Stimulated activated CD4-positive, alpha-beta T cell treated with anti-CD3 and anti-CD28 coated beads, Interleukin-4, amount 100 ng/mL, for 24 hours (primary cell): ENCODE results near the gene TMCC1.
"Not testable (repeated sequence)": the region's sequence is repeated elsewhere in the genome, so short reads cannot be mapped to it uniquely, and the experiment has no call there.

Source experiments
- DNase-seq: peaks from one replicate; pipeline ENCODE4 v3.0.0-alpha.2; 2020

The TMCC1 gene

DNA sequence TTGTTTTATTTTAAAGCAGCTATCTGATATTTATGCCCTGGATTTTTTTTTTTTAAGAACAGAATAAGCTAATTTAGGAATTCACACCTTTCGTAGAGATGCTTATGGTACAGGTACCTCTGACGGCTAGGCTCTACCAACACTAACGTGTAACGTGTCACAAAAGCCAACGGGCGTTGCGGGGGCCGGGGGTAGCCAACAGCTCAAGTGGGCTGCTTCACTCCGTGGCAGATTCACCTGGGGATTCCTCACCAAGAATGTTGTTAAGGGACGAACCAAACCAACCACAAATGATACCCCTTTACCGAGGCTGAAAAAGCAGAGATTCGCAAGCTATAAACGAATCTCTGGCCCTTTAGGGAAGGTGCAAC, 1.0 kb downstream of the TMCC1 start:
- peak; percentile 14 for DNase-seq

GRCh38 chr3:129890891-129891290, 2.6 kb downstream of the TMCC1 start:
- no peak for DNase-seq

GRCh38 chr3:129890125-129890524, 3.4 kb downstream of the TMCC1 start:
- DNase-seq = no peak

GRCh38 chr3:129888771-129889170, 4.7 kb downstream of the TMCC1 start:
- no peak for DNase-seq

GRCh38 chr3:129881261-129881660, 12.2 kb downstream of the TMCC1 start:
- DNase-seq = no peak

DNA sequence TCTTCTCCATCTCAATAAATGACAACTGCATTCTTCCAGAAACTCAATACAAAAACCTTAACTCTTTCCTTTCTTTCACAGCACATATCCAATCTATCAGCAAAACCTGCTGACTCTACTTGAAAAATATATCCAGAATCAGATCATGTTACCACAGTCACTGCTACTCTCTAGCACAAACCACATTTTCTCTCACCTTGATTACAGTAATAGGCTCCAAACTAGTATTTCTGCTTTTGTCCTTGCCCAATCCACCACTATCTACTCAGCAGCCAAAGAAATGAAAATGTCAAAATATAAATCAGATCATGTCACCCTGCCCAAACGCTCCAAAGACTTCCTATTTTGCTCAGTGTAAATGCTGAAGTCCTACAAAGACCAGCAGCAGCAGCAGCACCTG, 15.2 kb downstream of the TMCC1 start:
- no peak for DNase-seq

- DNase-seq = not testable (repeated sequence)
These were observed 19.0 kb downstream of the TMCC1 start for GRCh38 chr3:129874479-129874878.

DNA sequence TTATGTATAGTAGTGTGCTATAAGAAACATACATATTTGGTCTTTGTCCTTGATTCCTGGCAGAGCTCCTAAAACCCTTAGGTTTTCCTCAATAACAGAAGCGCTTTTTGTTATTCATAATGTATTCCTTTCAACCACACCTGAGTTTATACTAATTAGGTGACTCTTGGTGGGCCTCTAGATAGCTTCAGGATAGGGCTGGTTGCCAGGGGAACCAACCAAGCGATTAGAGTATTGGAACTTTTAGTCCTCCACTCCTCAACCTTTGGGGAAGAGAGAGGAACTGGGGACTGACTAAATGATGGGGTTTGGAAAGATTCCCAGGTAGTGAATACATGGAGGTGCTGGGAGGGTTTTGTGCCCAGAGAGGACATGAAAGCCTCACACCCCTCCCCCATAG, 24.6 kb downstream of the TMCC1 start:
- DNase-seq = no peak

DNA sequence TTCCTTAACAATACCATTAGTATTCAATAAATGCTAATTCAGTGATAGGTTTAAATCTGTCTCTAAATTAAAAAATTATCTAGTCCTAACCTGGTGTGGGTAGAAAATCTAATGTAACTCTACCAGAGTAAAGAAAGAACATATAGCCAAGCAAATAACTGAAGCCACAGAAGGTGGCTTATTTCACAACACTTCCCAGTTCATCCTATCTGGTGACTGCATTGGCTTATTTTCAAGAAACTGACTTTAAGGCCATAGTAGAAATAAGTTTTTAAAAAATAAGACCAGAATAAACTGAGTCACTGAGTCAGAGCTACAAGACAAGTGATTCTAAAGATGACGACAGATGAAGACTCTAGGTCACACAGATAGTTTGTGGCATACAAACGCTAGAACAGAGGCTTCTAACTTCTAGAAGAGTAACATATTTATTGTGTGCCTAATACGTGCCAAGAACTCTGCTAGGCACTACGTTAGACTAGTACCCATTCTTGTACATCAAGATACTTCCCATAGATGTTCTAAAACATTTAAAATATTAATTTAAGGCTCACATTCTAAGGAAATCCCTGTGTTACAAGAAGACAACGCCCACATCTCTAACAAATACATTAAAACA, 25.9 kb downstream of the TMCC1 start:
- DNase-seq = no peak

DNA sequence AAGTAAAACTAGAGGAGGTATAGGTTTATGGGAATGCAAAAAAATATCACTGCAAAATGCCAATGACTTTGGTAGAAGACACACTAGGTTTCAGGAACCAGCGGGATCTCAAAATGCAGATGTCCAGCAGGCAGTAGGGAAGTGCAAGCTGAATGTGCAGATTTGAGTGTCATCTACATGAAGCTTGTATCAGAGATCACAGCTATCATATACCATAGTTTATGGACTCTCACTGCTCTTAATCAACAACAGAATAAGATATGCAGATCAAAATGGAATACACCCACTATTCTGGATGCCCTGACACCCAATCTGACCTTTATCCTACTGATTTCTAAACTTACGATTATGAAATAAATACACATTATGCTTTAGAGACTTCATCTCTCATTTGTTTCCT, 27.7 kb downstream of the TMCC1 start:
- DNase-seq = no peak

- no peak for DNase-seq
These were observed 29.0 kb downstream of the TMCC1 start for GRCh38 chr3:129864519-129864918.

- no peak for DNase-seq
These were observed 34.2 kb downstream of the TMCC1 start for GRCh38 chr3:129859272-129859671.

DNA sequence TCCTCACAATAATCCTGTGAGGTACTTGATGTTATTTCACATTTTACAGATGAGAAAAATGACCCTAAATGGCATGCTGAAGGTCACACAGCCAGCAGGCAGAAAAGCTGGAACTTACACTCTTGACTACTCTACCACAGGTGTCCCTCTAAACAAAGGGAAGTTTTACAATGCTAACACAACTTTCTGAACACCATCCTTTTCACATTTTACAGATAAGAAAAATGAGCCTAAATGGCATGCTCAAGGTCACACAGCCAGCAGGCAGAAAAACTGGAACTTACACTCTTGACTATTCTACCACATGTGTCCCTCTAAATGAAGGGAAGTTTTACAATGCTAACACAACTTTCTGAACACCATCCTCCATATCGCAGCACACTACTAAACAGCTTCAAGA, 35.6 kb downstream of the TMCC1 start:
- DNase-seq = no peak

- DNase-seq = not testable (repeated sequence)
These were observed 36.7 kb downstream of the TMCC1 start for GRCh38 chr3:129856790-129857189.

DNA sequence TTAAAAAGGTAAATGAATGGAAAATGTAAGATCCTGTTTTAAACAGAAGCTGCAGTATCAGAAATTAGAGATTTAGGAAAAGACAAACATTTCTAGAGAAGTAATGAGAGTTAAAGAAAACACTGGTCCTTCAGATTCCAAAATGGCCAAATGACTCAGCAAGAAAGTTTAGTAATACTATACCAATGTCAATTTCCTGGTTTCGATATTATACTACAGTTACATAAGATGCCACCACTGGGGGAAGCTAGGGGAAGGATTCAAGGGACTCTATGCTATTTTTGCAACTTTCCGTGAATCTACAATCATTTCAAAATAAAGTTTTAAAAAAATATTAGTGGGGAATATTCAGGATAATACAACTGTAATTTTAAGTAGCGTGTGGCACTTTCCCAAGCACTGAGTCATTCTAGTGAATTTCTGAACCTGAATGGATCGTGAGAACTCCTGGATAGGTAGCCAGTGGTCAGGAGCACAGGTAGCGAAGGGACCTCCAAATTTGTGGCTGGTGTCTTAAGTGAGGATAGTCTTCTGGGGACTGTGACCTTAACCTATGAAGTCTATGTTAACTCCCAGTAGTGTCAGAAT, 37.6 kb downstream of the TMCC1 start:
- no peak for DNase-seq

DNA sequence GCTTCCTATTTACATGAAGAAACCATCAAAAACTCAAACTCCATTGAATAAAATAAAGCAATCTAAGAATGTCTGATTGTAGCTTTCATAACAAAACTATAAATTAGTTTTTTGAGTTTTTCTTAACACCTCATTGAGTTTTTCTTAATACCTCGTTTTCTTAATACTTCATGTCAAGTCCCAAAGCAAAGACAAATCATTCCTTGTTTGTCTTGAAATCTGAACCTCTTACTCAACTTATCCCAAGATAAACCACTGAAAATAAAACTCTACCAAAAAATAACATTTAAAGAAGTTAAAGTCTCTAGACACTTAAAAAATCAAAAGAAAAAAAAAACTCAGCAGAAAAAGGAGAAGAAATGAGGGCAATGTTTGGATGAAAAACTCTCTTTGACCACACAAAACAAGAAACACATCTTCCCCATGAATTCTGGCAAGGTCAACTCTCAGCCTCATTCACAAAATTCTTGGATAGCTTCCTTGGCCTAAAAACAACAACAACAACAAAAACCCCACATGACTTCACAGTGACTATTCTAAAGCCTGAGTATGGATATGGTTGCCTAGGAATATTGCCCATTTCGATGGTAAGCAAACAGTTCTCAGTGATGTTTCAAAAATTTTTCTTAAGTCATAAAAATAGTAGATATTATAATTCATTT, 38.2 kb downstream of the TMCC1 start:
- no peak for DNase-seq

- DNase-seq = no peak
These were observed 39.1 kb downstream of the TMCC1 start for GRCh38 chr3:129854460-129854859.

- no peak for DNase-seq
These were observed 47.6 kb downstream of the TMCC1 start for GRCh38 chr3:129845956-129846355.

DNA sequence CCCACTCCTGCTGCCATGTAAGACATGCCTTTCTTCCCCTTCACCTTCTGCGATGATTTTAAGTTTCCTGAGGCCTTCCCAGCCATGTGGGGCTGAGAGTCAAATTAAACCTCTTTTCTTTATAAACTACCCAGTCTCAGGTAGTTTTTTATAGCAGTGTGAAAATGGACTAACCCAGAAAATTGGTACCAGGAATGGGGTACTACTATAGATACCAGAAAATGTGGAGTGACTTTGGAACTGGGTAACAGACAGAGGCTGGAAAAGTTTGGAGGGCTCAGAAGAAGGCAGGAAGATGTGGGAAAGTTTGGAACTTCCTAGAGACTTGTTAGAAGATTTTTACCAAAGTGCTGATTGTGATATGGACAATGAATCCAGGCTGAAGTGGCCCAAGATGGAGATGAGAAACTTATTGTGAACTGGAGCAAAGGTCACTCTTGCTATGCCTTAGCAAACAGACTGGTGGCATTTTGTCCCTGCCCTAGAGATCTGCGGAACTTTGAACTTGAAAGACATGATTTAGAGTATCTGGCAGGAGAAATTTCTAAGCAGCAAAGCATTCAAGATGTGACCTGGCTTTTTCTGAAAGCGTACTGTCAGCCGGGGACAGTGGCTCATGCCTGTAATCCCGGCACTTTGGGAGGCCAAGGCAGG, 52.7 kb downstream of the TMCC1 start:
- DNase-seq = no peak

GRCh38 chr3:129838086-129838485, 55.4 kb downstream of the TMCC1 start:
- DNase-seq = no peak

DNA sequence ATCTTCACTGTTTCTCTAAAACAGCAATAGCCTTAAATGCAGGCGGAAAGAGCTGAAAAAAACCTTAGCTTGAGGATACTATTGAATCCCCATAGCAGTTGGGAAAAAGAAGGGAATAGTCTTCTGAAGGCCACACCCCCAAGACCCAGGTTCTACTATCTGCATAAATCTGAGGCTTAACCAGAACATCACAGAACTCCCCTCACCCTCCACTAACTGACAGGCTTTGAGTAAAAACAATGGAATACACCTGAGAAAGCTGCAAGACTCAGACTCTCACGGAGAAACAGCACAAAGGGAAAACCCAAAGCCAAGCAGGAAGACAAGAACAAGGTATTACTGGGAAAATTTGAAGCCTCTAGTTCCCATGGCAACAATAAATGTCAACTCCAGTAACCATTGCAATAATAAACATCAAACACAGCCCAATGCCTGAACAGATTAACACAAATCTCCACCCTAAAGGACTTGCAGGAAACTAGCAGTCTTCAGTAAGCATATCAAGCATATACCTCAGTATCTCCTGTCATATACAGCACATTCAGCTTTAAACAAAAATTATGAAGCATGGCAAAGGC, 56.4 kb downstream of the TMCC1 start:
- no peak for DNase-seq

DNA sequence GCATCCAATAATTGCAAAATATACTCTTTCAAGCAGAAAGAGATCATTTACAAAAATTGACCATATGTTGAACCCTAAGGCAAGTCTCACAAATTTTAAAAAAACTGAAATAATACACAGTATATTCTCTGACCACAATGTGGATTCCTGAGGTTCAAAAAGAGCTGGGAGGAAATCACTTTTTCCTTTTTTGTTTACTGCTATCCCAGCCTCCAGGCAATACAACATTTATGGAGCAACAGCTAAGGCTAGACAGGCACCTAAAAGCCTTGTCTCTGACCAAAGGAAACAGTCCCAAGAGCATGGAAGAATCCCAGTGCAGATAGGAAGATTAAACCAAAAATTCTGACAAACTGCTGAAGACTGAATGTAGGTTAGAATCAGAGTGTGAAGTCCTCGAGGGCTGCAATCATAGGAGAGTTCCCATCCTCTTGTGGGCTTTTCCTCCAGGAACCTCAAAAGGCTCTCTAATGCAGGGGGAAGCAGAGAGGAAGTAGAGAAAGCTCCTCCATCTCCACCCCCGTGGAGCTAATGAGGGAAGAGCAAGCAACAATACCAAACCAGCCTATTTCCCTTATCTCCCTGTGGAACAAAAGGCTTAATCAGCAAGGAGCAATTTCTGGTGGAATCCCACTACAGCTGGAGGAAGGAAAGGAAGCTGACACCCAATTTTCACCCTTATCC, 57.0 kb downstream of the TMCC1 start:
- DNase-seq = no peak

DNA sequence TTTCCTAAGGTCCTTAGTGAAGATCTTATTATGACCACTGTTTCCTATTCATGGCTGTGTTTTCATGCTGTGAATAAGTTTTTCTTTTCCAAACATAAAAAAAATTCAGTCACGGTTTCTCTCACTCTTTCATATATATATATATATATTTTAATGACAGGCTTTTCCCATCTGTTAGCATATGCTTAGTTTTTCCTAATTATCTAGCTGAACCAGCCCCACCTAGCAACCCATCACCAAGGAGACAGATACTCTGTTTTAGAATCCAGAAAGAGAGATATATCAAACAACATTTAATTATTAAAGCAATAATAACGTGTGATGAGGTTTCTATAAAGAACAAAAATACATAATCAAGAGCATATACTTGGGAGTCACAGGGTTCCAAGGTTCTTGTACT, 58.3 kb downstream of the TMCC1 start:
- DNase-seq = no peak
